Retina (tissue), 1 donor: Measurements from ENCODE around the gene GALNT14.

Source experiments
- DNase-seq: peaks from one replicate; pipeline ENCODE4 v3.0.0-alpha.2; 2016

Gene GALNT14

DNA sequence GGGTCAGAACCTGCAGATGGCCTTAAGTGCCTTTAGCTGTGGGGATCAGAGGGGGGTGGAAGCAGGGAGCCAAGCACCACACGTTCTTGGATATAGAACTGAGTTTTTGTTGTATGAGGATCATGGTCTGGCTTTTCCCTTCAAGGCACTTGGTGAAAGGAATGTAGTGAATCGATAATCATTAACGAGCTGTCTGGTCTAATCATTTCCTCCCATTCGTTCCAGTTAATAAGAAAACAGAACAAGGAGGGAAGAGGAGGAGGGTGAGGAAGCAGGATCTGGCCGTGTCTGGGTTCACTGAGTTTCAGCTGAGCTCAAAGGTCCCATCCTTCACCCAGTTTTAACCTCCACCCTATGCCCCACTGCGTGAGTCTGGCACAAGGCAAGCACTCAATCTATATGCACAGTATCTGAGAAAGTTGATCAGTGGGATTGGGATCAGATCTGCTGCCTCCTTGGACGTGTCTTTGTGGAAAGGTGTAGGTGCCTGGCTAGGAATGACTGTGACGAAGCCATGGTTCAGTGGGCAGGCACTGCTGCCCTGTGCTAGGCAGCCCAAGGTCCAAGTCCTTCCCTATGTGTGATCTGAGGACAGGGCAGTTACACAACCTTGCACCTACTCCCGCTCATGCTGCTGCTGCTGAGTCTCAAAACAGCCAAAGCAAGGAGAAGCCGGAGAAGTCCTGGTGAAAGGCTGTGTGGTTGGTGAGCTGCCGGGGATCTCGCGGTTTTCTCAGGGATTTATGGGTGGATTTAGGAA, 54.8 kb downstream of the GALNT14 start:
- DNase-seq = no peak

DNA sequence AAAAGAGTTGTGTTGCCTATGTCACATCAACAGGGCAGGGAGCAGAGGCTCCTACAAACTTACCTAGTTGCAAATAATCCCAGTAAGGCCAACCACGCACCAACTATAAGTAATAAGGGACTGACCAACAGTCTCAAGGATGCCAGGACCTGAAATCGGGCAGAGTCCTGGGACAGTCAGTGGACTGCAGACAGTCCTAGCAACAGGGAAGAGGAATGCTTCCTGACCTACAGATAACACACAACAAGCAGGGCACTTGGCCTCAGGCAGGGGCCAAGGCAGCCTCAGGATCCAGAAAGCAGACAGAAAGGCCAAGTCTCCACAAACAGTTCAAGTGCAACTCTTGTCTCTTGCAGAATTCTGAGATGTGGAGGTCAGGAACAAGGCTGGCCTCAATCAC, 56.2 kb downstream of the GALNT14 start:
- DNase-seq = no peak

DNA sequence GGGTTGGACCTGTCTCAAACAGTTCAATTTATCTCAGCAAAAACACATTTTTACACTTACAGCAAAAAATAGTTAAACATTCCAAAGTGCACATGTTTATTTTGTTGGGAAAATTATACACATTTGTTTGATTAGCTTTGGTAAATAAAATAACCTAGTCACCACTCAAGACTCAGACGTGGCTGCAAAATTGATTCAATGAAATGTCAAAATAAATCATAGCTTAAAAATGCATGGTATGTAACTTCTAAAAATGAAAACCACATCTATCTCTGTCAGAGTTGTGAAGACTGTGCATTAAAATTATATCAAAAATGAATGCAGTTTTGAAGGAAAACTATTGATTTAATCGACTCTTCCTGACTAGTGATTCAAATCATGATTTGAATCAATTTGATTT, 56.7 kb downstream of the GALNT14 start:
- no peak for DNase-seq

DNA sequence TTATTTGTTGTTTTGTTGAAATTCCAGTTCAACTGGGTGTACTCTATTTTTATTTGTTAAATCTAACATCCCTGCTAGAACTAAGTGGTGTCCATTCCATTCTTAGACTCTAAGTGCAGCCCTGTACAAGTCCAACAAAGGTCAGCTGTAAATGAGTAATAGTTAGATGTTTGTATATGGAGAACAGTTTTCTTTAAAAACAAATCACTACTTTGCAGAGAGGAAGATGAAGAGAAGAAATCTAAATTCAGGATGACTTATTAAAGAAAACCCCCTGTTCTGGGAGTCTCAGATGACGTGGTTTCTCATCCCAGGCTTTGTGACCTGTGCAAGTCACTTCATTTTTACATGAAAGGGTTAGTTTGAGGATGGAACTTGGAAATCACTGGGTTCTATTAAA, 57.9 kb downstream of the GALNT14 start:
- DNase-seq = no peak

DNA sequence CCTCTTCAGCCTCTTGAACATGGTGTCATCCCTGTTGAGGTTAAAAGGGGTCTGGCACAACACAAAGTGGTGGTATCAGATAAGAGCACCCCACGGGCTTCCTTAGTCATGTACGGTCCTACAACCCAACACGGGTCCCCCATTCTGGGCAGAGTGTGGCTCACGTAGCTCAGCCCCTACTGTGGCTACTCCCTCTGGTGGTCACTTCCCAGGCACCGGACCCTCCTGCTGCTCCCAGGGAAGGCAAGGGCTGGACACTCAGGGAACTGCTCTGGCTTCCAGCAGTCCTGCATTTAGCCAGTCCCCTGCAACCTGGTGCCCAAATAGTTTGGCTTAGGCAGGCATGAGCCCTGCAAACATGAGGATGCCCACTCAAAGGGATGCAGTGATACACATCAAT, 58.6 kb downstream of the GALNT14 start:
- DNase-seq = no peak

DNA sequence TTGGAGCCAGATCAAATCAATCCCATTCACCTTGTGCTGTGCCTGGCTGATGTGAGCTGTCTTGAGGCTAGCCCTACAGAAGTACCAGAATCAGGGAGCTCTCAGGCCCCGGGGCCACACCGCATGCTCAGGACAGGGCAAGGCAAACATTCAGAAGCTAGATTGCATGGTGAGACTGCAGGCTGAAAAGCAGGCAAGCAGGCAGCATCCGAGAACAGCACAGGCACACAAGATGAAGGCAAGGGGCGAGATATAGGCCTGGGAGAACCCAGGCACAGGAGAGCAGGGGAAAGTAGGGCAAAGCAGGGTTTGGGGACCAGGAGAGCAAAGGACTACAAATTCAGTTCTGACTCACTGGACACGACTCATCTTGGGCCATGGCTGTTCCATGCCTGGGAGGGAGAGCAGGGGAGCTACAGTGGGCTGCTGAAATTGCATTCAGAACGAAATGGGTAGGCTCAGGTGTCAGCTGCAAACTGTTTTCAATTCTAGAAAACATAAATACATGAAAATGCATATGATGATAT, 59.6 kb downstream of the GALNT14 start:
- no peak for DNase-seq

DNA sequence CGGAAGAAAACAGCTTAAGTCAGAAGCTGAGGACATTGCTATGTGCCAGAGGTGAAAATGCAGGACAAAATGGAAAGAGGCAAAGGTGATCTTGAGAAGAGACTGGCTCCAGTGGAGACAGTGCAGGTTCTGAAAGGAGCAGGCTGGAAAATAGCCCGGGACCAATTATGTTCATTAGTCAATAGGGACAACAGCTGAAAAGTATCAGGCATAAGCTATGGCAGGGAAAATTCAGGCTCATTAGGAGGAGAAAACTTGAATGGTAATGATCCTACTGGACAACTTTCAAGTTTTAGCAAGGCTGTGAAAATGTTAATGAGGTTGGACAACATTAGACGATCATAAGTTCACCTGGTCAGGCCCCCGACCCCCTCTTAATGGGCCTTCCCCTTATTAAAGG, 60.2 kb downstream of the GALNT14 start:
- DNase-seq = no peak

DNA sequence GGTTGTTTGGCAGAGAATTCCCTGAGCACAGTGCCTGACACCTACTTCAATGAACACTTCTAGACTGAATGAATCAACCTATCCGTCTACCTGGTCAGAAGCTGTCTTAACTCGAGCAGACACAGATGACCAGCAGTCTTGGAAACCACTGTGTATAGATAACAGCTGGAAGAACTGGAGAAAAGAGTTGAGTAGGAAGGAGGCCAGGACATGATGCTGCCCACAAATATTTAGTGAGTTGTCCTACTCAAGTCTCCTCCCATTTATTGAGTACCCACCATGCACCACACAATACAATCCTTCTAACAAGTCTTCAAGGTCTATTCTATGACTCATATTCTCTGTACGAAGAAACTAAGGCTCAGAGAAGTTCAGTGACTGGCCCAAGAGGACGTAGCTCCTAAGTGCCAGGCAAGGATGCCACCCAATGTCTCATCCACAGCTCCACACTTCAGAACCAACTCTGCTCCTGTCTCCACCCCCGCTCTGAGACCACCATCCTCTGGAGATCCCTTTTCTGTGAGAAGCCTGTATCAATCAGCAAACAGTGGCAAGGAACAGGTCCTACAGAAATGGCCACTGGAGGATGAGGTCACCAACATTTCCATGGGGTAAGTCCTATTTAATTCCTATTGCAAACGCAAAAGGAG, 62.2 kb downstream of the GALNT14 start:
- no peak for DNase-seq

DNA sequence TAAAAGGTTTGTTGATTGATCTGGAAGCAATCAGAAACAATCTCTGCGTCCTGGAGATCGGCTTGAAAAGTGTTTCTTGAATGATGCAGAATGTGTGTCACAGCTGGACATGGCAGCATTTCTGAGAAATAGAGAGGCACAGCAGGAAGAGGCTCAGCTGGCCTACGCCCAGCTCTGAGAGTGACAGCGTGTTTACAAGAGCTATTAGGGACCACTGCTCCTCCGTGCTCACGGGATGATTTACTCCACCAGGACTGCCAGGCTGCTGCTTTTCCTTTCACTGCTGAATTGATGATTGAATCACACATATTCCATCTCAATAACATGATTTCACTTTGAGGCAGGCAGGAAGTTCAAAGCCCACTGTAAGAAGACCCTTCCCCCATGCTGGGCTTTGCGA, 62.8 kb downstream of the GALNT14 start:
- DNase-seq = peak; percentile 57

DNA sequence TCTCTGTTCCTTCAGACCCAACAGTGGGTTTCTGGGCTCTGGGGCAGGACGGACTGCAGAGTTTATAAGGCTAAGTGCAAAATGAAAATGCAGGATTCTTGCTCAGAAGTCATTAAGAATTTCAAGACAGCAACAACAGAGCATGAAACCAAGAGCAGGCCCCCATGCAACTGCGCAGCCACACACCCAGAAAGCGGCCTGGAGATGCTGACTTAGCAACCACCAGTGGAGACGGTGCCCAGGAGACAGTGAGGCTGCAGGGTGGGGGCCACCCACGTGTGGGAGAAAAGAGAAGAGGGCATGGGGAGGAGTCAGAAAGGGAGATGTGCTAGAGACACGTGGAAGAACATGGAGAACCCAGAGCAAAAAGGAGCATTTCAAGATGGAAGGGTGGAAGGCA, 66.5 kb downstream of the GALNT14 start:
- no peak for DNase-seq

DNA sequence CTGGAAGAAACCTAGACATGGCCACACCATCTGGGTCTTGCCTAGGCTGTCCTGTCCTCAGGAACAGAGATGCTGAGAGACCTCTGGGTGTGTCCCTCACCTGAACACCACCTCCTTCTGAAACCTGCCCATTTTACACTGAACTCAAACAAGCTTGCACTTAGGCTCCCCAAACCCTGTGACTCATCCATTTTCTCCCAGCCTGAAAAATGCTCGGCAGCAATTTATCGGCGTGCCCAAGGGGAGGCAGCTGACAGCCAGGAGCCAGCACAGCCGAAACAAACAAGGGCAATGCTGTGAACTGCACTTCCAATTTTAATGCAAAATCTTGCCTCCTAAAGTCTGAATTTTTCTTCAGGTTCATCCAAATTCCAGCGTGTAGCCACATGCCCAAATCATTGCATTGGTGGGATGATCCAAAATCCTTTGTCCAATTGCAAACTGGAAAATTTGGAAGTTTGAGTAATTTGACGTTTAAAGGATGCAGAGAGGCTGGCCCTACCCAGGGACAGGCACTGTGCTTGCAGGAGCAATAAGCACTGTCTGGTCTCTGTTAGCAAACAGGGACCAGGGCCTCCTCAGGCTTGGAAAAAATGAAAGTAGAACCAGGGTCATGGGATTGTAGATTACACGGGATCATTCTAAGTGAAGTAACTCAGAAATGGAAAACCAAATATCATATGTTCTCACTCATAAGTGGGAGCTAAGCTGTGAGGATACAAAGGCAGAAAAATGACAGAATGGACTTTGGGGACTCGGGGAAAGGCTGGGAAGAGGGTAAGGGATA, 67.7 kb downstream of the GALNT14 start:
- DNase-seq = no peak

DNA sequence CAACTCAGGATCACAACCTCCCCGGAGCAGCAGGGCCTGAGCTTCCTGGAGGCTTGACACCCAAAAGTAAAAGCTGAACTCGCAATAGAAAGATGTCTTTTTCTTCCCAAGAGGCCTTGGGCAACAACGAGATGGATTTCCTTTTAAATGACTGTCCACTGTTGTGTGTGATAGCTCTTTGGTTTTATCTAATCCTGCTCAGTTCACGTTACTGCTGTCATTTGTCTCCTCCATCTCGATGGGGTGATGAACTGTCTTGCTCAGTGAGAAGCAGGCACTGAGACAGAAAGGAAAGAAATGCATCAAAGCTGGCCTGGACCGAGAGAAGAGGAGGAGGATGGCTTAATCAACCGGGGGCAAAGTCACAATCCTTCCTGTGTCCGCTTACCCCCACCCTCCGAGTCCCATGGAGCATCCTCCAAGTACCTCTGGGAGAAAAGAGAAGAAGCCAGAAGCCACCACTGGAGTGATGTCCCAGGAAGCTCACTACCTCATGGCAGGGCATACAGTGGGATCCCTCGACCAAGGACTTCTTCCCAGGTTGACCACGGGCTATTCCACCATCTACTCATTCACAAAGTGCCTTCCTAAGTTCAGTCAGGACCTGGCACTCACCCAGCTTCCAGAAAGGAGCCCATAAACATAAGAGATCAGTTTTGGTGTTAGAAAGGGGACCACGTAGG, 68.5 kb downstream of the GALNT14 start:
- DNase-seq = no peak

DNA sequence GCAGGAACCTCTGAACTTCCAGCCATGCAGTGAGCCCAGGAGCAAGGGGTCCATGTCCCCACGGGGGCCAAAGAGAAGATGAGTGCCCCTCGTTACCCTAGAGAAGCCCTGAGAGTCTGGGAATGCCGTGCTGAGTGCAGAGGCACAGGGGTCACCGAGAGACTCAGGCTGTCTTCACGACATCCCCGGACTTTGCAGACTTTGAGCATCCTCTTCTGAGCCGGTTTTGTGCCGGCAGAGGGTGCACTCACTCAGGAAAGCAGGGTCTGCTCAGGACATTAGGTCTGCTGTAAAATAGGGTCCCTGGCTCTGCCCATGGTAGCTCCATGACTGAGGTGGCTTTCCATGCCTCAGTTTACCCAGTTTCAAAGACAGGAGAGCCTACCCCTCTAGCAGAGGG, 71.0 kb downstream of the GALNT14 start:
- no peak for DNase-seq

DNA sequence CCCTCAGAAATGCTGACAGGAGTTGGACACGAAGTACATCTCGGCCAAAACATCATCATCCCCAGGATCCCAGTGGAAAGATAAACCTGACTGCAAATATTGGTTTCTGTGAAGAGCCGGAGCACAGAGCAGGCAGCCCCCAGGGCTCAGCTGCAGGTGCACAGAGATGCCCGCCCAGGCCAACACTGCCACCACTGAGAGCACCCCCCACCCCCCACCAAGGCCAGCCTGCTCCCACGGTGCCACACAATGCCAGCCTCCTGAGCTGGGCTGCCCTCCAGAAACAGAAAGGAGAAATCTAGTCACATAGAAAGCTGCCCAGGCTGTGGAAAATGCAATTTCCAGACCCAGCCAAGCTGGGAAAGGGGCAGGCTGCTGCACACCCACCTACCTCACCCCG, 71.7 kb downstream of the GALNT14 start:
- DNase-seq = no peak

DNA sequence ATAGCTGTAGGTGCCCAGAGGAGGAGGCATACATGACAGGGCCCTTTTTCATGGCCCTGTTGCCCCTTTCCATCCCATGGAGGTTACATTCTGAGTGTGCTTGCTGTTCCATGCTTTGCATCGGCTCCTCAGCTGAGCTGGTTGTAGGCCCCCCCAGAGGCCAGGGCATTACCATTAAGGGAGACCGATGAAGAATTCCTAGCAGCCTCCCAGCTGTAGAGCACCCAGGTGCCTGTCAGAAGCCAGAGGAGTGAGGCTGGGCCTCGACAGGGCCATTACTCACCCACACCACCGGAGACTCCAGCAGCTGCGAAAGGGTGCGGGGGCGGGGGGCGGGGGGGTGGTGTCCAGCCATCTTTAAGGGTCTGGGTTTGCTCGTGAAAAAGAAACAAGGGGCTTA, 72.2 kb downstream of the GALNT14 start:
- no peak for DNase-seq

DNA sequence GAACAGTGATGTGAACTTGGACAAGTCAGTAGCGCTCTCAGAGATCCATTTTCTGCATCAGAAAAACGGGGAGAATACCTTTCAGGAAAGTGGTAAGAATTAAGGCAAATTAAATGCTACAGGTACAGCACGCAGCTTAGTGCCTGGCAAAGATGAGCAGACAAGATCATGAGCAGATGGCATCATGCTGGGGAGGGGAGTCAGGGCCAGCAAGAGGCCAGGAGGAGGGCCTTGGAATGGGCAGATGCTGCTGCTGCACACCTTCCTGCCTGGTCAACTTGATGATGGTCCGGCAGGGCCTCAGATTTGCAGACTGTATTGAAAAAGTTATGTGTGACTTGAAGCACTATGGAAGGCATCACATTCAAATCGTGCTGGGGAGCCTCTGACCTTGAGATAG, 72.9 kb downstream of the GALNT14 start:
- no peak for DNase-seq

DNA sequence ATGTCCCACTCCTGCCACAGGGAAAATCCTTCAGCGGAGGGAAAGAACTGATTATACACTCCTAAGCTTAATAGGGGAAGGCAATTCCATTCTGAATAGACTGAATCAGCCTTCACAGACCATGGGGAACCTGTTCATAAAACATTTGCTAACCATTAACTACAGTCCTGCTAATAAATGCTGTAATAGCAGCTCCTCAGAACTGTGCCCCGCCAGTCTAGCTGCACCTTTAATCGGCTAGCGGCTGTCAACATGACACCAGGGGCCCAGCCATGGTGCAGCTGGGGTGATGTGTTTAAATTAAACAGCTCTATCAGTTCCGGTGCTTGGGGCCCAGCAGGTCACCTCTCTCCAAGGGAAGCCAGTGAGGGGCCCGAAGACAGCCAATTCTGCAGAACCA, 77.8 kb downstream of the GALNT14 start:
- no peak for DNase-seq

DNA sequence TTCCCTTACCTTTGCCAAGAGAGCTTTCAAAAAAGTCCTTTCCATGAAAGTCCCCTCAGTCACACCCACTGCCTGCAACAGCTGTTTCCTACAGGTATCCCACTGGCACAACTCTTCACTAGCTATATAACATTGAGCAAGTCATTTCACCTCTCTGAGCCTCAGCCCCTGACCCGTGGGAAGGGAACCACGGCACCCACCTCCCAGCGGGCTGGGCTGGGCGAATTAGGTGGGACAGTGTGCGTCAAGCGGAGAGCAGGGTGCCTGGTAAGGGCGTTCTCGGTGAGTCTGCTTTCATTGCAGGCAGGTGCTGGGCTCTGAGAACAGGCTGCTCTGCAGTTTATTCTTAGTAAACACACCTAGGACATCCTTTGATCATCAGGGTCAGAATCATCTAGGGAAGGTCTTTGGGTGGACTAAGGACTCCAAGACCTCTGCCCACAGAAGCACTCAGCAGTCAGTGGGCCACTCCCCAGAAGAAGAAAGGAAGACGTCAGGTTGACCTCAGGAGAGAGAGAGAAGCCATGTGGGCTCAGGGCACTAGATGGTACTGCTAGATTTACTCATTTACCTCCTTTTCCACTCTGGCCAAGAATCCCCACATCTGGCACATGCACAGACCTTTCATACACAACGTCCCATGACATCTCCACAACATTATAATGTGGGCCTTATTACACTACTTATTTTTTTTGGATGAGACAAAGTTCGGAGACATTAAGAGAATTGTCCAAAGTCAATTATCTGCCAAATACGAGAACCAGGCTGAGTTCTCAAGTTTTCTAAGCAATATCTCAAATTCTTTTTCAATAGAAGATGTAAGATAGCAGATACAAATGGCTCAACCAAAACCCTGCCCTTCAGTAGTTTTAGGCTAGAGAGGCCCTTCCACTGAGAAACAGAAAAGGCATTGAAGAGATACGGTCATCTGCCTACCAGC, 79.9 kb downstream of the GALNT14 start:
- no peak for DNase-seq

DNA sequence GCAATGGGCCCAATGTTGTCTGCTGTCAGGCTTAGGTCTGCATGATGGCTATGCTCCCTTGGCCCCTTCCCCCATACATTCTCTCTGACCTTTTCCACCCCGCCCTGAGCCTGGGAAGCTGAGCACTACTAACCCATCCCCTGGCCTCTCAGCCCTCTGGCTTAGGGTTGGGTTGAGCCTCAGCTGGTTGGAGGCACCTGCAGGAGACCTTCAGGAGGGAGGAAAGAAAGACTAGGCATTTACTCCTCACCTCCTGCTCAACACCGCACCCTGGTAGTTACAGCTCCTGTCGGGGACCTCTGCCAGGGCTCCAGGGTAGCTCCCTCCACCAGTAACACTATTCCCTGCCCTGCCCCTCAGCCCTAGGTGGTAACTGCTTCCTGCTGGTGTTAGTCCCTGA, 80.5 kb downstream of the GALNT14 start:
- no peak for DNase-seq

DNA sequence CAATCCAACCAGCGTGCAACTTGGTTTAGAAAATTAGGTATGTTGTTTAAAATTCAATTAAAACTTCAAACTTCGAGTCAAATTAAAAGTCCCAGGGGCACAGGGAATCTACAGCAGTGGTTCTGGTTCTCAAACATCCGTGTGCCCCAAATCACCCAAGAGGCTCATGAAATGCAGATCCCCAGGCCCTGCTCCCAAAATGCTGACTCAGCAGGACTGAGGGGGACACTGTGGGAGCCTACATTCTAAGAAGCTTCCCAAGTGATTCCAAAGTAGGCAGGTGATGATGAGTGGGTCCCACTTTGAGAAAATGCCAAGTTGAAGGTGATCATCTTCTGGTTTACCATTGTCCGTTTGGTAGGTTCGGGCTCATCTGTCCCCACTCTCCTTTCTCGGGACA, 82.3 kb downstream of the GALNT14 start:
- no peak for DNase-seq

DNA sequence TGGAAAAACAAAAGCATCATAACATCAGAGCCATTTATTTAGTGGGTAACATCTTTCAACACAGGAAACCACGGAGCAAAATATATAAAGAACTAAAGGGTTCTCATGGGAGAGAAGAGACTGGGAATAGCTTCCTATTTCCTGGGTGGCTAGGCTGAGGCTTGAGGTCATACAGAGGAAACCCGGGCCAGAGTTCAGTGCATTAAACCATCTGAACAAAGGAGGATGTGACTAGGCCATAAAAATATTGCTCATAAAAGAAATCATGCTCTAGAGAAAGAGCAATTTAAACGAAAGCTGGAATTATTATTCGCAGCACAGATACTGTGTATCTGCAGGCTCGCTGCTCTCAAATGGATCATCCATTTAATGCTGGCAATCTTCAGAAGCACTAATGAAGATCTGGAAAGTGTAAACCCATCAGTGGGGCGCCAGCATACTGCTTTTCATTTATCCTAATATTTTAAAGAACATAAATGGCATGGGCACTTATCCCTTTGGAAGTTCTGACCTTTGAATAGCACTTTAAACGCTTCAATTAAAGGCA, 83.3 kb downstream of the GALNT14 start:
- no peak for DNase-seq
